Neural crest cell (in vitro differentiated cells): ENCODE data around the gene FAN1. TPM values are rescaled to one million over a fixed set of nuclear protein-coding genes. Genes with fewer than 3 reads are reported as not detected.

Source experiments
- DNase-seq: peaks from one replicate; pipeline ENCODE4 v3.0.0; 2021; ENCODE audit warnings: low read depth, mixed read lengths, low spot score
- H3K27ac Mint-ChIP-seq: one replicate; pipeline ENCODE4 v1.8.0; 2021; ENCODE audit warnings: mild to moderate bottlenecking, mixed read lengths; ENCODE audit not compliant: unreplicated experiment
- H3K27me3 Mint-ChIP-seq: 2 replicates; pipeline ENCODE4 v1.8.0; 2021; ENCODE audit warnings: low read depth, mild to moderate bottlenecking, mixed read lengths
- H3K36me3 Mint-ChIP-seq: 2 replicates; pipeline ENCODE4 v1.8.0; 2021; ENCODE audit warnings: low read depth, mild to moderate bottlenecking, mixed read lengths
- H3K4me1 Mint-ChIP-seq: 2 replicates; pipeline ENCODE4 v1.8.0; 2021; ENCODE audit warnings: mixed read lengths
- H3K4me3 Mint-ChIP-seq: one replicate; pipeline ENCODE4 v1.8.0; 2021; ENCODE audit warnings: mild to moderate bottlenecking, mixed read lengths
- H3K9me3 Mint-ChIP-seq: 2 replicates; pipeline ENCODE4 v1.8.0; 2021; ENCODE audit warnings: mixed read lengths
- CTCF ChIP-seq: fragments of 200-600 bp; sonication (generic); conservative IDR thresholded peaks from 2 replicates; pipeline ENCODE4 v1.5.0; 2021; ENCODE audit warnings: antibody characterized with exemption, mild to moderate bottlenecking
- total RNA-seq: library from RNA; stranded (reverse); gene quantifications from 2 replicates; pipeline ENCODE4 v1.2.1, GENCODE V29; 2021

Gene FAN1
- total RNA-seq, 1 donor from 2014 or later = 24.1 TPM

DNA sequence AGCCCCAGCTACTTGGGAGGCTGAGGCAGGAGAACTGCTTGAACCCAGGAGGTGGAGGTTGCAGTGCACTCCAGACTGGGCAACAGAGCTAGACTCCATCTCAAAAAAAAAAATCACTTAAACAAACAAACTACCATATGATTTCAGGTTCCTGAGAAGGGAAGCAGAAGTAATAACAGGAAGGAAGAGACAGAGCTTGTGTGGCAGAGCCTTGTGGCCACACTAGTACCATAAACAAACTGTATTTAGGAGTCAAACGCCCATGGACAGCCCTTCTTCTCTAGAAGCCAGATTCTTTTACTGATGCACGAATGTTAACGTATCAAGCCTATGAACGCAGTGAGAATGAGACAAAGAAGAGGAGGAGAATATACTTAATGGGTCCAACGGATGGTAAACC lies 75.7 kb downstream of the FAN1 start:
- Mint-ChIP-seq H3K27me3 (no peaks in the 10 kb centered on the region), H3K27ac (no peak overlapping the region), H3K9me3 (no peaks in the 10 kb centered on the region), H3K4me3 (no peak overlapping the region), H3K36me3 (peaks cover 5% of the 10 kb centered on the region), H3K4me1 (peaks cover 21% of the 10 kb centered on the region)
- TF ChIP-seq CTCF = no peak
- DNase-seq = no peak

- H3K9me3 Mint-ChIP-seq = no peaks in the 10 kb centered on the region
- H3K4me1 Mint-ChIP-seq = peaks cover 43% of the 10 kb centered on the region
- H3K4me3 Mint-ChIP-seq = no peak overlapping the region
- no peak for DNase-seq
- H3K27me3 Mint-ChIP-seq = no peaks in the 10 kb centered on the region
- no peak overlapping the region for H3K27ac Mint-ChIP-seq
- TF ChIP-seq CTCF = no peak
- H3K36me3 Mint-ChIP-seq = peaks cover 8% of the 10 kb centered on the region
These were observed 80.4 kb downstream of the FAN1 start for GRCh38 chr15:30984118-30984517.

- no peaks in the 10 kb centered on the region for H3K9me3 Mint-ChIP-seq
- peaks cover 8% of the 10 kb centered on the region for H3K36me3 Mint-ChIP-seq
- peaks cover 43% of the 10 kb centered on the region for H3K4me1 Mint-ChIP-seq
- peak overlapping the region; percentile 5 for H3K4me3 Mint-ChIP-seq
- no peak overlapping the region for H3K27ac Mint-ChIP-seq
- DNase-seq = no peak
- no peaks in the 10 kb centered on the region for H3K27me3 Mint-ChIP-seq
- no peak for TF ChIP-seq CTCF
These were observed 80.8 kb downstream of the FAN1 start for GRCh38 chr15:30984542-30984941.

GRCh38 chr15:30985081-30985531 lies 81.4 kb downstream of the FAN1 start:
- peak overlapping the region; percentile 24 for H3K27ac Mint-ChIP-seq
- peak overlapping the region; percentile 5 for H3K4me3 Mint-ChIP-seq
- no peaks in the 10 kb centered on the region for H3K9me3 Mint-ChIP-seq
- peaks cover 48% of the 10 kb centered on the region for H3K4me1 Mint-ChIP-seq
- no peak for DNase-seq
- no peak for TF ChIP-seq CTCF
- peaks cover 8% of the 10 kb centered on the region for H3K36me3 Mint-ChIP-seq
- H3K27me3 Mint-ChIP-seq = no peaks in the 10 kb centered on the region

GRCh38 chr15:30990036-30990435 lies 86.3 kb downstream of the FAN1 start:
- H3K27ac Mint-ChIP-seq = no peak overlapping the region
- no peaks in the 10 kb centered on the region for H3K27me3 Mint-ChIP-seq
- peaks cover 39% of the 10 kb centered on the region for H3K4me1 Mint-ChIP-seq
- H3K4me3 Mint-ChIP-seq = peak overlapping the region; percentile 97
- peaks cover 3% of the 10 kb centered on the region for H3K36me3 Mint-ChIP-seq
- no peak for TF ChIP-seq CTCF
- no peaks in the 10 kb centered on the region for H3K9me3 Mint-ChIP-seq
- no peak for DNase-seq
